Stimulated activated CD4-positive, alpha-beta T cell treated with anti-CD3 and anti-CD28 coated beads, Interleukin-2, amount 100 ng/mL, for 48 hours (primary cell): ENCODE results near the gene WFS1.

Experiments used
- DNase-seq, 2 donors: peaks; one replicate each; pipeline ENCODE4 v3.0.0-alpha.2; 2020

The WFS1 gene

GRCh38 chr4:6235901-6236640 lies 33.6 kb upstream of the WFS1 start:
- no peak for DNase-seq

GRCh38 chr4:6236816-6237390 lies 32.7 kb upstream of the WFS1 start:
- no peak for DNase-seq

DNA sequence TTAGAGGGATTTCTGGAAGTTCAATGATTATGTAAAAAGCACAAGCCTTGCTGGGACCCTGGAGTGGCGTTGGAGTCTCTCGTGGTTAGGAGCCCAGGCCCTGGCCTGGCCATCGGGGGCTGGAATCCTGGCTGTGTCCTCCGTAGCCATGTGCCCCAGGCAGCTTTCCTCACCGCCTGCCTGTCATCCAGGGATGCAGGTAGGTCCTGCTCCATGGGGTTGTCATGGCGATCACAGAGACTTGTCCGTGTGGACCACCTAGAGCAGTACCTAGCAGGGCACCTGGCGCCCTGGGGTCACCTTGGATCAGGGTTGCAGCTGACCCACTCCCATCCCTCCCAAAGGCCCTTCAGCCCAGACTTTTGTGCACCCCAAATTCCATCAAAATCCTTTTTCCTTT lies 30.2 kb upstream of the WFS1 start:
- no peak for DNase-seq

DNA sequence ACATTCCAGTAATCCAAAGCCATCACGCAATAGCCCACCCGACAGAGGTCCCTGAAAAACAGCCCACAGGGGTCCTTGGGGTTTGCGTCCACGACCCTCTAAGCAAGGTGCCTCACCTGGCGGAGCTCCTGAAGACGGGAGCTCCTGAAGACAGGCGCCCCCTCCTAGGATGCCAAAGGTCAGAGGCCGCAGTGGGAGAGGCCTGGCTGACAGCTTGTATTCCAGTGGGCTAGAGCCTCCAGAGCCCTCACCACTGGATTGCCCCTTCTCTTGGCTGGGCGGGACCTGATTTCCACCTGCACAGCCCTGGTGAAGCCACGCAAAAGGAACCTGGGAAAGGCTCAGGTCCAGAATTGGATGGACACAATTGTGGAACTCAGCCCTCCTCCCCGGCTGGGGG lies 29.7 kb upstream of the WFS1 start:
- no peak for DNase-seq

DNA sequence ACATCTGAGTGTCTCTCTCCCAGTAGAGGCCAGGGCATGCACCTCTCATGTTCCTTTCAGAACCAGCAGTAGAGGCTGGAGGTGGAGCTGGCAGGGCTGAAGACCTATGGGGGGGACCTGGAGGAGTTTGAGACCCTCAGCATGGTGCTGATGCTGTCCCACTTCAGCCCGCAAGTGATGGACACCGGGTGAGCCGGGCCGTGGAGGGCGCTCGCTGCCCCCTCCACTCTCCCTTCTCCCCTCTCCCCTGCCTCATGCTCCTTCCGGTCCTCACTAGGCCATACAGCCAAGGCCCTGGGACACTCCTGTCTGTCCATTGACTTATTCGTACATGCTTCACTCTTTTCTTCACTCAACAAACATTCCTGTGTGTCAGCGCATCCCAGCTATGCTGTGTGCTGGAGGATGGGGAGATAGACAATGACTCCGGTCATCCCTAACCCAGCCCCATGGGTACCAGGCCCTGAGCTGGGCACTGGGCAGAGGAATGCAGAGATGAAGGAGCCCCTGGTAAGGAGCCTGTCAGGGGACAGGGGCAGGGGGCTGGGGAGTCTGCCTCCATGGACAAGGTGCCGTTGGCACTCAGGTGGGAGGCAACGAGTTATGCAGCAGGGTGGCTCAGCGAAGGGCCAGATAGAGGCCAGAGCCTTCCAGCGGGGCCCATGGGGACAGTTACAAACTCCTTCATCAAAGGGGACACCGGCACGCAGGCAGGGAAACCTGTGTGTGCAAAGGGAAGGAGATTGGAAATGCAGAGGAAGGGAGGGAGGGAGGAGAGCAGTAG lies 28.4 kb upstream of the WFS1 start:
- DNase-seq, result no peak

DNA sequence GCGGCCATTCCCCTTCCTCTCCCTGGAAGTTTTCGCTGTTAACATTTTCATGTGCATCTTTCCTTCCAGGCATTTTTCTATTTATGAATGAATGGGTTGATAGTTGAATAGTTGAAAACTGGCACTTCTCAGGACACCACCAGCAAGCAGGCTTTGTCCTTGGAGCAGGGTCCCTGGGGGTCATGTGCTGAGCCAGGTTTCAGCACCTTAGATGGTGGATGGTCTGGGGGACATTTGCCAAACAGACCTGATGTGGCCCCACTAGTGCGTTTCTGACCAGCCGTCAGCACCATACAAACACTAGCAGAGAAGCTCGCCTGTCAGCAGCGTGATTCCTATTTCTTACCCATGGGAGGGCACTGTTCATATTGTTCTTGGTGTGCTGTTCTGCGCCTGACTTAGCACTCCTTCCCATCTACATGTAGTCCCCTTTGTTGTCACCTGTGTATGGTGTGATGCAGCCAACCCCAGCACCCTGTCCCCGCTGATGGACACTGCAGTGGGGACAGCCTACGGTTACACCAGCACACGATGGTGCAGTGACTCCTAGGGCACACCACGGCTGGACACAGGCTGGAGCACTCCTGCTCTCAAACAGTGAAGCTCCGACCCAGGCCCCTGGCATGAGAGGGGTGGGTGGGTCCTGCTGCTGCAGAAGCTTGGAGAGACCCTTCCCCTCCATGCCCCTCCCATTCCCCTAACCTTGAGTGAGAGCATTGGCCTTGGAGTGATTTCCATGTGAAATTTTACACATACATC lies 27.2 kb upstream of the WFS1 start:
- DNase-seq, result no peak

DNA sequence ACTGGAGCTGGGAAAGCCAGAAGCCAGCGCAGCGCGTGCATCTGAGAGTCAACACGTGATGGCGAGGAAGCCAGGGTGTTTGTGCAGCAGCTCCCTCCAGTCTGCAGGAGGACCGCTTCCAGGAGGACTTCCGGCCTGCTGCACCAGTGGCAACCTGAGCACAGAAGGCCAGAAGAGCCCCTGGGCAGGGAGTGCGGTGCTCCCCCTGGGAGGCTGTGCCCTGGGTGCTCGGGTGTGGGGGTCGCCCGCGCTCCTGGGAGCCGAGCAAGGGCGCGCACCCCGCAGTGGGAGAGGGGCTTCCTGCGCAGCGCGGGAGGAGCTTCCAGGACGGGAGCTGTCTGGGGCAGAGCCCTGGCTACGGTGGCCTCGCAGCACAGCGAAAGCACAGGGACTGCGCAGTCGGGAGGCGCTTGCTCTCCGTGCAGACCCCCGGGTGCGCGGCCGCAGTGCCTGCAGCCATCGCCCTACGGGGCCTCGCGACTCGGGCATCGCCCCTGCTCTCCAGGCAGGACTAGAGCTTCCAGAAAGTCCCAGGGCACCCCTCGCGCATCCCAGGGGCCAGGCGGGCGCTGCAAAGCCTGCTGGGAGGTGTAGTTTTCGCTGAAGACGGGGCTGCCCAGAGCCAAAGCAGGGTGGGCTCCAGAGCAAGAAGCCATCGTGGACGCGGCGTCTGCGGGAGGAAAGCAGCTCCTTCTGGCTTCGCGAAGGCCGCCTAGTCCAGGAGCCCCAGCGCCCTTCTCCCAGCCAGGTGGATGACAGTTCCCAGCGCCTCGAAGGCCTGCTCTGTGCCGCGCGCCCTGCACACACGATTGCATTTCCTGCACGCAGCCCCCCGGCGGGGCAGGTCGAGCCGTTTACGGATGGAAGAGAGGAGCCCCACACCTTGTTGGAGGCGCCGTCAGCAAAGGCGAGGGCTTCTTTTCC lies 24.1 kb upstream of the WFS1 start:
- DNase-seq, result no peak

DNA sequence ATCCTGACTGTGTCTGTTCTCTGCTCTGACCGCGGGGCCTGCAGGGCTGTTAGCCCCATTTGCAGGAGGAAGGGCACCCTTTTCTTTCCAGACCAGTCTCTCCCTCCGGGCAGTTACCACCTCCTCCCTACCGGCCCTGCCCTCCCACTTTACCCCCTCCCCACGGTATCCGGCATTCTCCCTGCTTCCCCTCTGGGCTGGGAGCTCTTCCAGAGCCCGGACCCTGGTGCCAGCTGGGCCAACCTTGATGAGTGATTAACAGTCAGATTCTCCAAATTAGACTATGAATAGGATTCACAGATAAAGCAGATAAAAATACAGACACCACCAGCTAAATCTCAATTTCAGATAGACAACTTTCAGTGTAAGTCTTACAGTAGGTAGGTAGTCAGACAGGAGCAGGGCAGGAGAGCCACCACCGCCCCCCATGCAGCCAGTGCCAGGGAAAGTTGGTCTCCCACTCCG lies 23.4 kb upstream of the WFS1 start:
- no peak for DNase-seq

DNA sequence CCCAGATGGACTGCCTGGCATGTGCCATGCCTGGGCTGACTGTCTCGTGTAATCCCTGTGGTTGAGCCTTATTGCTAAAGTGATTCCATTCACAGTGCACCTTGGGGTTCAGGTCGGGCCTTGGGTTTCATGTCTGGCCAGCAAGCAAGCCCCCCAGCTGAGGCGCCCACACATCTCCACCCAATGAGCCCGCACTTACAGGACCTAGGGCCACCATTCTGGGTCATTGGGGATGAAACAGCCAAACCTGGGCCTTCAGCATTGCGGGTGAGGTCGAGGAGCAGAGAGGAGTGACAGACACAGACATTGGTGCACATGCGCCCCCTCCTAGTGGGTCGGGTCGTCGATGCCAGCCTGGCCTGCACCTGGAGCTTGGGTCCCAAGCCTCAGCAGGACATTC lies 21.3 kb upstream of the WFS1 start:
- no peak for DNase-seq

DNA sequence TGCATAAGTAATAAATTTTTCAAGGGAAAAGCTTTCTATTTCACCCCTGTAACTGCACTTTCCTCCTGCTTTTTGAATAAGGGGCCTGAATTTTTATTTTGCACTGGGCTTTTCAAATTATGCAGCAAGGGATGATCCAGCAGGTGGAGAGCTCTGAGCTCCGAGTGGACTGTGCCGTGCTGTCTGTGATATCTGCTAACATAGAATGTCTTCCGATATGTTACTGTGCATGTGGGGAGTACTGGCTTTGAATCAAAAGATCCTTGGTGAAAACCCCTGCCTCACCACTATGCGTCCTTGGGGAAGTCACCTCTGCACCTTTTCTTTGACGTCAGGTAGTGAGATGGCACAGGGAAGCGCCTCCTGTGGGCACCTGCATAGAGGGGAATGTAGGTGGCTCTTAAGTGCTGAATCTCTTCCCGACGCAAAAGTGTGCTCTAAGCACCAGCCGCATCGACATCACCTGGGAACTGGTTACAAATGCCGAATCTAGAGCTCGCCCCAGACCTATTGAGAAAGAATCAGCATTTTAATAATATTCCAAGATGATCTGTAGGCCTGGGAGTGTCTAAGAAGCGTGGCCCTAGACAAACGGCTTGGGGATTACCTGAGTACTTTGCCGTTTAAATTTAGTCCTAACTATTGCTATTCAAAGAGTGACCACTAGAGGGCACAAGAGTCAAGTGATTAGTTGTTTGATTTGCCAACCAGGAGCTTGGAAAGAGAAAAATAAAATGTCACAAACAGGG lies 19.2 kb upstream of the WFS1 start:
- peak in 1 of 2 donors; percentile 30 for DNase-seq

GRCh38 chr4:6250984-6251295 lies 18.7 kb upstream of the WFS1 start:
- no peak for DNase-seq

- no peak for DNase-seq
Observed at GRCh38 chr4:6251365-6251764, 18.3 kb upstream of the WFS1 start.

DNA sequence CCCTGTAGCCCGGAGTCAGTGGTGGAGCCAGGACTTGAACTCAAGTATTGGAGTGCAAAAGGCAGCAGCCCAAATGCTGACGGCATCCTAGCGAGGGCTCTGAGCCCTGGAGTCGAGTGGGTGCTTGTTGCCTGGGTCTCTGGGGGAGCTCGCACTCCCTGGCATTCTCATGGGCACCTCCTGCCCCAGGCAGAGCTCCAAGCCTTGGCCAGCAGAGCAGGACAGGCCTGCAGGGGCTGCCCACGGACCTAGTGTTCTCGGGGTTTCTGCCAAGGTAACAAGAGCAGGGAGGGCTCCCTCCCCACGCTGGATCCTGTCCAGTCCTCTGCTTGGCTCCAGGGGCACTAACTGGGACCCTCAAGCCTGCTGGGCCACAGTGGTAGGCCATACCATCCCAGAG lies 17.6 kb upstream of the WFS1 start:
- no peak for DNase-seq

- no peak for DNase-seq
Observed at GRCh38 chr4:6253111-6253510, 16.5 kb upstream of the WFS1 start.

GRCh38 chr4:6253961-6254360 lies 15.7 kb upstream of the WFS1 start:
- no peak for DNase-seq

DNA sequence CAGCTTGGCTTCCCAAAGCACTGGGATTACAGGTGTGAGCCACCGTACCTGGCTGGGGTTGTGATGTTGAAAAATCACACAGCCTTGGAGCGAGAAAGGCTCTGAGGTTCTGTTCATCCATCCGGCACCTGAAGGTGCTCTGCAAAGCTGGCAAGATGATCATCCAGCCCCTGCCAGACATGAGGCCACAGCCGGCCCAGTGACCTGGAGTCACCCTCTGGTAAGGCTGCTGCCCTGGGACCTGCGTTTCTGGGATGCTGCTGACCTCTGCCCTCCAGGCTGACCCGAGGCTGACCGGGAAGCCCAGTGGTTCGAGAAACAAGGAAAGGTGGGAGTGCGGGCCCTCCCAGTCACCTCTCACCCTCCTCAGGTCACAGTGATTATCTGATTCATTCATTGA lies 13.5 kb upstream of the WFS1 start:
- no peak for DNase-seq

DNA sequence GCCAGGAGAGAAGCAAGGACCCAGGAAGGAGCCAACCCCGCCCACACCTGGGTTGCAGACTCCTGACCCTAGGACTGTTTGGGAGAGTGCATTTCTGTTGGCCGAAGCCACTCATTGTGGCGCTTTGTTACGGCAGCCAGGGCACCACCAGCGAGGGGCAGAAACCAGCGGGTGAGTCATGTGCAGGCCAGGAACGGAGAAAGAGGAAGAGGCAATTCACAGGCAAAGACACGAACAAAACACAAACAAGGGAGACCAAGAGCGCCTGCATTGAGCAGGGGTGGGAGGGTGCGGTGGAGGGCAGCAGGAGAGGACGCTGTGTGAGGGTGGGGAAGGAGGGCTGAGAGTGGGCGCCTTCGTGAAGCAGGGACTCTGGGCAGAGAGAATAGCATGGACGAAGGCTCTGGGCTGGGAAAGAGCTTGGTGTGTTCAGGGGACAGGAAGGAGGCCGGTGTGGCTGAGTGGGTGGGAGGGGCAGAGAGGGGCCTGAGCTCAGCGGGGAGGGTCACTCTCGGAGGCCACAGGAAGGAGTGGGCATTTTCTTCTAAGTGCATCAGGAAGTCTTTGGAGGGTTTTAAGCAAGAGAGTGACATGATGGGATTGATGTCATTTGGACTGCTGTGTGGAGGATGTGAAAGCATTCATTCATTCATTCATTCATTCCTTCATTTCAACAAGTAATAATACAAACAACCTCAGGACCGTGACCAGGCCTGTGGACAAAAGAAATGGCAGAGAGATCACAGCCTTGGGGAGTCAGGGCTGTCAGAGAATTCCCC lies 12.2 kb upstream of the WFS1 start:
- no peak for DNase-seq

- DNase-seq, result no peak
Observed at GRCh38 chr4:6258026-6258360, 11.7 kb upstream of the WFS1 start.

- DNase-seq, result no peak
Observed at GRCh38 chr4:6258741-6259140, 10.9 kb upstream of the WFS1 start.

DNA sequence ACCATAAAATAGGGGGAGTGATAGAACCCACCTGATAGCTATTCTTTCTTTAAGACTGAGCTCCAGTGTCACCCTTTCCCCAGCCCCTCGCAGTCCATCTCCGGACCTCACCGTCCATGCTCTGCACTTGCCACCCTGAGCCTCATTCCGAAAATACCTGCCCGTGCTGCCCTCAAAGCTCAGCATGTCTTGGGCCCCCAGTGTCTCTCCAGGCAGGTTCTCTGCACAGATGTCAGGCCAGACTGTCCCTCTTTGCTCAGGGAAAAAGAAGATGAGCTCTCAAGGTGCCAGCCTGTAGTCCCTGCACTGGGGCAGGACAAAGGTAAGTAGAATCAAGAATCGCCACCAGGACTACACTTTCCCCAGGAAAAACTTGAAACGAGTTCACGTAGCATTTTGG lies 9.8 kb upstream of the WFS1 start:
- no peak for DNase-seq

DNA sequence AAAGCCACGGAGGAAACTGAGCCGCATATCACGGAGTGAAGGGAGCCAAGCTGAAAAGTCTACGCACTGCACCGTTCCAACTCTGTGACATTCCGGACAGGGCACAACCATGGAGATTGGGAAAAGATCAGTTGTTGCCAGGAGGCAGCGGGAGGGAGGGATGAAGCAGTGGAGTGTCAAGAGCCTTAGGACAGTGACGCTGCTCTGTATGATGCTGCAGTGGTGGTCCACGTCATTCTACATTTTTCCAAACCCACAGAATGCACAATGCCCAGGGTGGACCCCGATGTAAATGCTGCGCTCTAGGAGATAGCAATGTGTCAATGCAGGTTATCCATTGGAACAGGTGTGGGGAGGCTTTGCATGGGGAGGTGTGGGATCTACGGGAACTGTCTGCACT lies 7.5 kb upstream of the WFS1 start:
- DNase-seq, result no peak
